GM18499 (cell line): Measurements from ENCODE around the gene CHST10.
"Not testable (repeated sequence)": the region's sequence is repeated elsewhere in the genome, so short reads cannot be mapped to it uniquely, and the experiment has no call there.

Source experiments
- ATAC-seq: cut with Tn5 transposase; IDR thresholded peaks from one replicate; pipeline ENCODE4 v1.9.1; 2021; ENCODE audit warnings: moderate number of reproducible peaks; ENCODE audit not compliant: insufficient read depth, unreplicated experiment

Gene CHST10

GRCh38 chr2:100344433-100344832 lies 73.0 kb downstream of the CHST10 start:
- ATAC-seq: no peak

GRCh38 chr2:100342466-100342865 lies 75.0 kb downstream of the CHST10 start:
- ATAC-seq: not testable (repeated sequence)
